HepG2 (cell line): ENCODE results near the gene CYB5R2. TPM values are rescaled to one million over a fixed set of nuclear protein-coding genes. Genes with fewer than 3 reads are reported as not detected.

Source experiments
- AKAP8 ChIP-seq: sonication (generic); formaldehyde crosslinking; IDR thresholded peaks from 2 replicates; pipeline ENCODE4 v1.5.1; 2020; ENCODE audit warnings: mild to moderate bottlenecking, missing genetic modification reagents
- ARNT2 ChIP-seq: sonication (generic); formaldehyde crosslinking; IDR thresholded peaks from 2 replicates; pipeline ENCODE4 v1.8.0; 2022; ENCODE audit warnings: mild to moderate bottlenecking, low read depth, missing genetic modification reagents, moderate library complexity
- CREBL2 ChIP-seq: sonication (generic); formaldehyde crosslinking; IDR thresholded peaks from 2 replicates; pipeline ENCODE4 v1.8.1; 2023; ENCODE audit warnings: missing genetic modification reagents, mild to moderate bottlenecking, borderline replicate concordance
- GABPA ChIP-seq, 2 experiments: IDR thresholded peaks; 2 replicates each; pipeline ENCODE4 v1.6.1; 2011 to 2016; ENCODE audit warnings: low read depth in 2 of 2, low read length in 1 of 2, missing biosample characterization in 1 of 2, missing genetic modification characterization in 1 of 2
- KDM4B ChIP-seq: sonication (generic); formaldehyde crosslinking; IDR thresholded peaks from 2 replicates; pipeline ENCODE4 v1.4.0; 2020; ENCODE audit warnings: missing genetic modification reagents
- MXD3 ChIP-seq: IDR thresholded peaks from 2 replicates; pipeline ENCODE4 v1.6.1; 2016; ENCODE audit warnings: mild to moderate bottlenecking, missing biosample characterization, missing genetic modification reagents
- NFAT5 ChIP-seq: sonication (generic); formaldehyde crosslinking; IDR thresholded peaks from 2 replicates; pipeline ENCODE4 v1.4.0; 2020; ENCODE audit warnings: missing genetic modification reagents
- PRDM15 ChIP-seq: sonication (generic); formaldehyde crosslinking; IDR thresholded peaks from 2 replicates; pipeline ENCODE4 v1.4.0; 2020; ENCODE audit warnings: missing genetic modification reagents
- RARA ChIP-seq: IDR thresholded peaks from 2 replicates; pipeline ENCODE4 v1.6.1; 2016; ENCODE audit warnings: missing genetic modification reagents, missing compliant biosample characterization
- RFX1 ChIP-seq: fragments of 450-650 bp; IDR thresholded peaks from 2 replicates; pipeline ENCODE4 v1.6.1; 2017
- SMARCE1 ChIP-seq: fragments of 450-650 bp; IDR thresholded peaks from 2 replicates; pipeline ENCODE4 v1.6.1; 2017; ENCODE audit warnings: borderline replicate concordance
- SMC3 ChIP-seq: IDR thresholded peaks from 2 replicates; pipeline ENCODE4 v1.6.1; 2011; ENCODE audit warnings: low read length, improper control_type of control experiment
- SPEN ChIP-seq: sonication (generic); formaldehyde crosslinking; IDR thresholded peaks from 2 replicates; pipeline ENCODE4 v1.5.1; 2020; ENCODE audit warnings: low read depth, mild to moderate bottlenecking, missing genetic modification reagents
- ZNF260 ChIP-seq: sonication (generic); formaldehyde crosslinking; IDR thresholded peaks from 2 replicates; pipeline ENCODE4 v1.4.0; 2020; ENCODE audit warnings: missing genetic modification reagents, low read depth, mild to moderate bottlenecking, borderline replicate concordance
- ZNF510 ChIP-seq: sonication (generic); formaldehyde crosslinking; IDR thresholded peaks from 2 replicates; pipeline ENCODE4 v1.4.0; 2020; ENCODE audit warnings: low read depth, mild to moderate bottlenecking, missing genetic modification reagents
- ZNF879 ChIP-seq: sonication (generic); formaldehyde crosslinking; IDR thresholded peaks from 2 replicates; pipeline ENCODE4 v1.8.1; 2023; ENCODE audit warnings: missing genetic modification reagents
- polyA plus RNA-seq, 8 experiments: library from polyadenylated mRNA; depleted of rRNA in 3 of 8; stranded (reverse) in 7 of 8; unstranded in 1 of 8; fragments of >200 nt; fragmentation: Illumina TruSeq in 4 of 8; extraction: Trizol in 4 of 8; gene quantifications; 2 replicates each; pipeline versions ENCODE4 v1.2.1 to v1.2.3, GENCODE V29; 2011 to 2016; ENCODE audit warnings: low read depth in 4 of 8, missing spikeins in 1 of 8, mixed read lengths in 1 of 8; ENCODE audit not compliant: insufficient read depth in 1 of 8
- total RNA-seq, 5 experiments: library from RNA; depleted of rRNA; stranded (reverse); fragments of >200 nt; fragmentation: Illumina TruSeq; extraction: Trizol; gene quantifications; 2 replicates each; pipeline ENCODE4 v1.2.3, GENCODE V29; 2016; ENCODE audit warnings: low read depth in 1 of 5
- TF ChIP-seq, protein P1 (sequence below), 2 experiments: sonication (generic) in 1 of 2; formaldehyde crosslinking in 1 of 2; IDR thresholded peaks; 2 replicates each; pipeline versions ENCODE4 v1.4.0 to v1.6.1; 2018 to 2020; ENCODE audit warnings: missing genetic modification reagents in 2 of 2, borderline replicate concordance in 1 of 2, low read depth in 1 of 2, mild to moderate bottlenecking in 1 of 2, missing biosample characterization in 1 of 2

Gene CYB5R2
- total and polyA plus RNA-seq, 2 of the 13 experiments (the other 11 are each of a cell fraction or from before 2014, with no cell fraction given) = 0.40 to 0.51 TPM

- TF ChIP-seq PRDM15 (CRISPR knock-in tag) (no peak), KDM4B (CRISPR knock-in tag) (no peak), ARNT2 (no peak), ZNF510 (CRISPR knock-in tag) (no peak), RFX1 (no peak), MXD3 (CRISPR knock-in tag) (no peak), CREBL2 (CRISPR knock-in tag) (no peak), SMC3 (peak; percentile 70), ZNF879 (CRISPR knock-in tag) (no peak), GABPA (IDR thresholded peaks at IDR 0.05; ENCODE audit: low read depth, low read length) (no peak), GABPA (CRISPR knock-in tag; IDR thresholded peaks at IDR 0.05; ENCODE audit: low read depth) (no peak), AKAP8 (CRISPR knock-in tag) (no peak), RARA (CRISPR knock-in tag) (no peak), SMARCE1 (no peak), NFAT5 (CRISPR knock-in tag) (no peak), SPEN (CRISPR knock-in tag) (peak; percentile 23; the same call in 1 of the 2 replicates), ZNF260 (CRISPR knock-in tag) (no peak)
- TF ChIP-seq, protein P1, sequence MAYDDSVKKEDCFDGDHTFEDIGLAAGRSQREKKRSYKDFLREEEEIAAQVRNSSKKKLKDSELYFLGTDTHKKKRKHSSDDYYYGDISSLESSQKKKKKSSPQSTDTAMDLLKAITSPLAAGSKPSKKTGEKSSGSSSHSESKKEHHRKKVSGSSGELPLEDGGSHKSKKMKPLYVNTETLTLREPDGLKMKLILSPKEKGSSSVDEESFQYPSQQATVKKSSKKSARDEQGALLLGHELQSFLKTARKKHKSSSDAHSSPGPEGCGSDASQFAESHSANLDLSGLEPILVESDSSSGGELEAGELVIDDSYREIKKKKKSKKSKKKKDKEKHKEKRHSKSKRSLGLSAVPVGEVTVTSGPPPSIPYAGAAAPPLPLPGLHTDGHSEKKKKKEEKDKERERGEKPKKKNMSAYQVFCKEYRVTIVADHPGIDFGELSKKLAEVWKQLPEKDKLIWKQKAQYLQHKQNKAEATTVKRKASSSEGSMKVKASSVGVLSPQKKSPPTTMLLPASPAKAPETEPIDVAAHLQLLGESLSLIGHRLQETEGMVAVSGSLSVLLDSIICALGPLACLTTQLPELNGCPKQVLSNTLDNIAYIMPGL (CRISPR knock-in tag; IDR thresholded peaks at IDR 0.05; ENCODE audit: borderline replicate concordance in 1 of 2, low read depth in 1 of 2) = 0 out of 4 replicates have a peak, but pooled peaks of 1 of the 2 experiments have one; percentile 27
These were observed 15.8 kb downstream of the CYB5R2 start (continued) for GRCh38 chr11:7657306-7658025.
